Measurements from ENCODE around the gene INPP4B.

- TF ChIP-seq, protein P1, sequence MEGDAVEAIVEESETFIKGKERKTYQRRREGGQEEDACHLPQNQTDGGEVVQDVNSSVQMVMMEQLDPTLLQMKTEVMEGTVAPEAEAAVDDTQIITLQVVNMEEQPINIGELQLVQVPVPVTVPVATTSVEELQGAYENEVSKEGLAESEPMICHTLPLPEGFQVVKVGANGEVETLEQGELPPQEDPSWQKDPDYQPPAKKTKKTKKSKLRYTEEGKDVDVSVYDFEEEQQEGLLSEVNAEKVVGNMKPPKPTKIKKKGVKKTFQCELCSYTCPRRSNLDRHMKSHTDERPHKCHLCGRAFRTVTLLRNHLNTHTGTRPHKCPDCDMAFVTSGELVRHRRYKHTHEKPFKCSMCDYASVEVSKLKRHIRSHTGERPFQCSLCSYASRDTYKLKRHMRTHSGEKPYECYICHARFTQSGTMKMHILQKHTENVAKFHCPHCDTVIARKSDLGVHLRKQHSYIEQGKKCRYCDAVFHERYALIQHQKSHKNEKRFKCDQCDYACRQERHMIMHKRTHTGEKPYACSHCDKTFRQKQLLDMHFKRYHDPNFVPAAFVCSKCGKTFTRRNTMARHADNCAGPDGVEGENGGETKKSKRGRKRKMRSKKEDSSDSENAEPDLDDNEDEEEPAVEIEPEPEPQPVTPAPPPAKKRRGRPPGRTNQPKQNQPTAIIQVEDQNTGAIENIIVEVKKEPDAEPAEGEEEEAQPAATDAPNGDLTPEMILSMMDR (IDR thresholded peaks at IDR 0.05; ENCODE audit: low read length) = no peak
- no peak for TF ChIP-seq EZH2 (IDR thresholded peaks at IDR 0.05; ENCODE audit: borderline replicate concordance, low read length)
Measured at GRCh38 chr4:142463206-142463605, 382.9 kb downstream of the INPP4B start.
